ENCODE results near the gene LRMDA. TPM values are rescaled to one million over a fixed set of nuclear protein-coding genes. Genes with fewer than 3 reads are reported as not detected.

Gene LRMDA
- polyA plus RNA-seq, 3 donors, result 39.8 to 59.6 (median 56.4) TPM

- H3K9me3 Mint-ChIP-seq, result peaks cover 0 to 2% (median 0%) of the 10 kb centered on the region in 7 donors
- peaks cover 12% of the 10 kb centered on the region for H3K4me1 Mint-ChIP-seq
- no peak for TF ChIP-seq CTCF (IDR thresholded peaks at IDR 0.05)
- H2AFZ ChIP-seq (ENCODE audit: insufficient read depth, low read depth, low read length, poor library complexity, severe bottlenecking), result no peak overlapping the region
- no peaks in the 10 kb centered on the region for H3K27me3 Mint-ChIP-seq (ENCODE audit: low read depth in 3 of 3)
- no peaks in the 10 kb centered on the region for H3K79me2 ChIP-seq (ENCODE audit: insufficient read depth, low read length)
- no peak for DNase-seq
- H3K36me3 Mint-ChIP-seq, result peaks cover 12 to 15% of the 10 kb centered on the region in 2 donors
- H3K9ac ChIP-seq (ENCODE audit: insufficient read depth, low read length, poor library complexity, severe bottlenecking), result no peak overlapping the region
- H3K4me2 ChIP-seq (replicated peaks; ENCODE audit: extremely low read depth, low read length, poor library complexity, severe bottlenecking), result no peak overlapping the region
- H3K9me3 ChIP-seq (replicated peaks in 1 of 2; ENCODE audit: control insufficient read depth in 1 of 2, insufficient read depth in 1 of 2, low read length in 2 of 2), result no peaks in the 10 kb centered on the region
- 100% methylated on average over 2 of the region's 5 CpGs for WGBS (ENCODE audit: insufficient coverage)
- no peak overlapping the region for H3K27ac ChIP-seq (ENCODE audit: low read depth in 1 of 2, low read length in 2 of 2)
- H3K27ac Mint-ChIP-seq, result peak overlapping the region in 1 of 7 donors; percentile 9
- H3K4me3 ChIP-seq (replicated peaks in 1 of 3; ENCODE audit: low read depth in 2 of 3, low read length in 3 of 3), result no peak overlapping the region
- intact Hi-C loops (cut with micrococcal nuclease), result no loop called here
- peaks cover 3% of the 10 kb centered on the region for H4K20me1 ChIP-seq (ENCODE audit: insufficient read depth, low read length)
- no peaks in the 10 kb centered on the region for H3K27me3 ChIP-seq (ENCODE audit: control insufficient read depth in 2 of 2, insufficient read depth in 2 of 2, low read length in 2 of 2)
- H3K4me3 Mint-ChIP-seq, result no peak overlapping the region
- H3K4me1 ChIP-seq (ENCODE audit: control insufficient read depth in 1 of 2, insufficient read depth in 2 of 2, low read length in 2 of 2), result no peaks in the 10 kb centered on the region
- no peaks in the 10 kb centered on the region for H3K36me3 ChIP-seq (replicated peaks in 1 of 2; ENCODE audit: control insufficient read depth in 1 of 2, insufficient read depth in 2 of 2, low read length in 2 of 2)
These were observed 551.4 kb downstream of the LRMDA start for GRCh38 chr10:75982611-75983369.

- H2AFZ ChIP-seq (ENCODE audit: insufficient read depth, low read depth, low read length, poor library complexity, severe bottlenecking), result no peak overlapping the region
- no peaks in the 10 kb centered on the region for H3K4me1 ChIP-seq (ENCODE audit: control insufficient read depth in 1 of 2, insufficient read depth in 2 of 2, low read length in 2 of 2)
- H3K9me3 Mint-ChIP-seq, result peaks cover 0 to 6% (median 1%) of the 10 kb centered on the region in 7 donors
- H3K27me3 ChIP-seq (ENCODE audit: control insufficient read depth in 2 of 2, insufficient read depth in 2 of 2, low read length in 2 of 2), result no peaks in the 10 kb centered on the region
- no peak overlapping the region for H3K27ac ChIP-seq (ENCODE audit: low read depth in 1 of 2, low read length in 2 of 2)
- H3K9me3 ChIP-seq (replicated peaks in 1 of 2; ENCODE audit: control insufficient read depth in 1 of 2, insufficient read depth in 1 of 2, low read length in 2 of 2), result no peaks in the 10 kb centered on the region
- no peak overlapping the region for H3K4me3 Mint-ChIP-seq
- WGBS (ENCODE audit: insufficient coverage), result 93% methylated on average over 7 of the region's 7 CpGs
- H3K9ac ChIP-seq (ENCODE audit: insufficient read depth, low read length, poor library complexity, severe bottlenecking), result no peak overlapping the region
- no peaks in the 10 kb centered on the region for H3K36me3 ChIP-seq (replicated peaks in 1 of 2; ENCODE audit: control insufficient read depth in 1 of 2, insufficient read depth in 2 of 2, low read length in 2 of 2)
- TF ChIP-seq CTCF (IDR thresholded peaks at IDR 0.05), result no peak
- no peak overlapping the region for H3K4me3 ChIP-seq (replicated peaks in 1 of 3; ENCODE audit: low read depth in 2 of 3, low read length in 3 of 3)
- H3K27me3 Mint-ChIP-seq (ENCODE audit: low read depth in 3 of 3), result no peaks in the 10 kb centered on the region
- intact Hi-C loops (cut with micrococcal nuclease), result no loop called here
- H3K4me2 ChIP-seq (replicated peaks; ENCODE audit: extremely low read depth, low read length, poor library complexity, severe bottlenecking), result no peak overlapping the region
- H3K4me1 Mint-ChIP-seq, result peaks cover 12% of the 10 kb centered on the region
- H3K27ac Mint-ChIP-seq, result peak overlapping the region in 2 of 7 donors; percentile 22 to 34
- DNase-seq, result no peak
- H4K20me1 ChIP-seq (ENCODE audit: insufficient read depth, low read length), result peaks cover 3% of the 10 kb centered on the region
- peaks cover 16 to 18% of the 10 kb centered on the region in 2 donors for H3K36me3 Mint-ChIP-seq
- no peaks in the 10 kb centered on the region for H3K79me2 ChIP-seq (ENCODE audit: insufficient read depth, low read length)
These were observed 552.6 kb downstream of the LRMDA start for GRCh38 chr10:75984067-75984466.

Data from CD14-positive monocyte (primary cell).